GM19452 (cell line): ENCODE data around the gene SCFD2.

Source experiments
- ATAC-seq: cut with Tn5 transposase; IDR thresholded peaks from one replicate; pipeline ENCODE4 v1.9.1; 2021; ENCODE audit not compliant: unreplicated experiment

Gene SCFD2

DNA sequence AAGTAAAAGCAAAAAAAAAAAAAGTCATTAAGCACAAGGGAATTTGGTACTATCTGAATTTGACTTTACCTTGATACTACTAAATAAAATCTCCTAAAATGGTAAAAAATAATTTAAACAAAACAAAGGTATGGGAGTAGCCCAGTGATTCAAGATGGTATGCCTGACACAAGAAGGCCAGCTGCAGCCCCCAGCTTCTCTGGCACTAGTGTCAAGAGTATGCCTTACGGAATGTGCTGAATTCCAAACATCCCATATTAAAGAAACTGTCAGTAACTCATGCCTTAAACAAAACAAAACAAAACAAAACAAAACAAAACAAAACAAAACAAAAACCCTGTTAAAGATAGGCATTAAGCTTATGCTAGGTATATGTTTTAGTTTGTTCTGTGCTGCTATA, 422.9 kb downstream of the SCFD2 start:
- ATAC-seq = no peak

DNA sequence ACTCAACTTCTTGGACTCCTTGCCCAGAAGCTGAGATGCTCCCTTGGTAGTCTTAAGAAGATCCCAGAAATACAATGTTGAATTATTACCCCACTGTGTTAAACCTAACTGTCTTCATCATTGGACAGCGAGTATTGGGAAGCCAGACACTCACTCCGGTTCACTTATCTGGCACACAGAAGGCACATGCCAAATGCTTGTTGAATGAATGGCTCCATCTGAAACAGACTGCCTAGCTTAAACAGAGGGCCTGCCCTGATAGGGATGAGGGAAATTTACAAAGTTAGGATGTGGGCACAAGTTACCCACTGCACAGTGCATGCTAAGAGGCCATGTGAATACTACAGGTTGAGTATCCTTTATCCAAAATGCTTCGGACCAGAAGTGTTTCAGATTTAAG, 424.4 kb downstream of the SCFD2 start:
- no peak for ATAC-seq

DNA sequence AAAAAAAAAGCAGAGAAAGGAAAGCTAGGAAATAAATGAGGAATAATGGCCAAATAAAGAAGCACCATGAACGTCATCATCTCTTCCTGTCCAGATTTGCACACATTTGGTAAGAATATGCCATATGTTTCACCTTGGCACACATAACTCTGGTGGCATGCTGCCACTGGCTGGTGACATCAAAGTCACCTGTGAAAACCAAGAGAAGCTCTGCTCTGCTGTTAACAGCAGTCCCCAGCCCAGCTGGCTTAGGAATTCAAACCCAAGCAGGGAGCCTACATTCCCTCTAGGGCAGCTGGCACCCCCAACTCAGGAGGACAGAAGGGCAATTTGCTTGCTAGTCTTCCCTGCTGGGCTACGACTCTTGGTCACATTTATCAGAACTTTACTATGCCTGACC, 426.1 kb downstream of the SCFD2 start:
- no peak for ATAC-seq

DNA sequence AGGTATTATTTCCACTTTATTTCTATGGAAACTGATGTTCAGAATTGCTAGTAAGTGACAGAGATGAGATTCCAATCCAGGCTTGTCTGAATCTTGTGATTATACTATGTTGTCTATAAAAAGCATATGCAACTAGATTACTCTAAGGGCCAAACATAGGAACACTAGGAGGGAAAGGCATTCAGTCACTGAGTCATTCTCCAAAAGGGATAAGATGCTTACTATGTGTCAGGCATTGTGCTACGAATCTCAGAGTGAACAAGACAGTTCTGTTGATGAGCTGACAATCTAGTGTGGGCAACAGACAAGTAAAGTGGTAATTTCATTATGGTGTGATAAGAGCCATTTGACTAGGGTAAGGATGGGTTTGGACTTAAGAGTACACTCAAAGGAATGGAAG, 426.5 kb downstream of the SCFD2 start:
- ATAC-seq = no peak

DNA sequence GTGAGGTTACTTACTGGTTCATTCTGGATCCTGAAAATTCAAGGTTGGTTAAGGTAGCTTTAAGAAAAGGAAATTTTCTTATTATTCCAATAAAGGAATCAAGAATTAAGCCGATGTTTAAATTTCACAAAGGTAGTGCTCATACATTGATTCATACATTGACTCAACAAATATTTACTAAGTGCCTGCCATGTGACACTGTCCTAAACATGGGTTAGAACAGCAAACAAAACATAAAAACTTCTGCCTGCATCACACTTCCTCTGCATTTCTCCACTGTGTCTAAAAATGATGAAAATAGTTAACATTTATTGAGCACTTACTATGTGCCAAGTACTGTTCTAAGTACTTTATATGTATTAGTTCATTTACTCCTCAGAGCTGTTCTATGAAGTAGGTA, 428.0 kb downstream of the SCFD2 start:
- ATAC-seq = no peak

DNA sequence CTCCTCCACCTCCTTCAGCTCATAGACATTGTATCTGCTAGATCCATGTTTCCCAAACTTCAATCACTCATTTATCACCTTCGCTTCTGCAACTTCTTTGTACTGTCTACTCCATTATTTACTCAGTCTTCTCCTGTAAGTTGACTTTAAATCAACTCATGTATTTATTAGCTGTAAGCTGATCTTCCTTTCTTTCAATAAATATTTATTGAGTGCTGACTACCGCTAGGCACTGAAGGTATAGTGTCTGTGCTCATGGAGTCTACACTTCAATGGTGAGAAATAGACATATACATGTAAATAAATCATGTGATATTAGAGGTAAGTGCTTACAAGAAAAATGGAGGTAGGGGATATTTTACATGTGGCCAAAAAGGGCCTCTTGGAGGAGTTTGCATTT, 429.1 kb downstream of the SCFD2 start:
- no peak for ATAC-seq

DNA sequence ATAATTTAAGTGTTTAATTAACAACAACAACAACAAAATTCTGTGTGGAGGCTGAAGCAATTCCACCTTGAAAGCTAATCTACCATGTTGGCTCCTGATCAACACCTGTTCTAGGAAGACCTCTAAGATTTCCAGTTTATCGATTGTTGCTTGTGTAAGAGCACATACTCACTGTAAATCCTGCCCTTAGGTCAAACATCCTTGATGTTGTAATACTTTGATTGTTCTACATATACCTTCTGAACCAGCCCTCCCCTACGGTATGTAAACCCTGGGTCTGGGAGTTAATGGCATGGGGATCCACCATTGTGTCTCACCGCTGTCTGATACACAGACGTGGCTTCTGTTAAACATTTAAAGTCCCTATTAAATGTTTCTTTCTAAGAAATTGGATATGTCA, 430.5 kb downstream of the SCFD2 start:
- no peak for ATAC-seq

DNA sequence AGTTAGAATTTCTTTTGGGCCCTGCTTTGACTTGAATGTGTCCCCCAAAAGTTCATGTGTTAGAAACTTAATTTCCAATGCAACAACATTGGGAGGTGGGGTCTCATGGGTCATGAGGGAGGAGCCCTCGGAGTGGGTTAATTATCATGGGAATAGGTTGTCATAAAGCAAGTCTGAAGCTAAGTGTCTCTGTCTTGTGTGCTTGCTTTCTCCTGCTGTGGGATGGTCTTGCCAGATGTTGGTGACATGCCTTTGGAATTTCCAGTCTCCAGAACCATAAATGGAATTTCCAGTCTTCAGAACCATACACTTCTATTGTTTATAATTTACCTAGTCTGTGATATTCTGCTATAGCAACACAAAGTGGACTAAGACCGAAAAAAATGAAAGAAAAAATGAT, 432.1 kb downstream of the SCFD2 start:
- ATAC-seq = no peak

DNA sequence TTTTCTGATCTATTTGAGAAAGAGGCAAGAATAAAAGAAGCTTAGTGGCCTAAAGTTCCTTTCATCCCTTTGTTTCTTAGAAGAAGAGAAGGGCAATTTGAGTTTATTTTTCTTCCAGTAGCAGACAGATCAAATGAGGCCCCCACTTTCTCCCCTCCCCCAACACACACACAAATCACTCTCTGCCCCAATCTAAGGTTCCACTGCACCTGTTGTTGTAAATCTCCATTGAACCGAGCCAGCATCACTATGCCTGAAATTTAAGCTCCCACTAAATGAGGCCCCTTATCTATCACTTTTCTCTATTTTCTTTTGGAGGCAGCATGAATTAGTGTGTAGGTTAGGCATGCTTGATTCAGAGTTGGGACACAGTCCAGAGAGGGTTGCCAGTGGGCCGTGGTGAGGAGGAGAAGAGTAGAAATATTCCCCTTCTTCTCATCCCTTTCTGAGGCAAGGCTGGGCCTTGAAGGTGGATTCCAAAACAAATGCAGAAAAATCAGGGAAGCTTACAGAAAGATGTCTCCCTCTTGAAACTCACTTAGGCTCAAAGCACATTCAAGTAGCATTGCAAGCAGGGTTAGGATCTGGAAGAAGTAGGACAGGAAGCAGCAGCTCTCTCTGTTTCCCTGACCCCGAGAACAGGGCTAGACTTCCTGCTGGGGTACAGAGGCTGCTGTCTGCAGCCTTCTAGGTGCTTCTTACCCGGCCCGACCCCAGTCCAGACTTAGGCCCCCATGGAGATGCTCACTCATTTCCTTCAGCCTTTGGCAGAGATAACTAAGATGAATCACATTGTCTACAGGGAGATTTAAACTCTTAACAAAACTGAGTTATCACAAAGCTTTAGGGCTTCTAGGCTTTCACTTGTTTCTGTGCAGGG, 433.0 kb downstream of the SCFD2 start:
- no peak for ATAC-seq

DNA sequence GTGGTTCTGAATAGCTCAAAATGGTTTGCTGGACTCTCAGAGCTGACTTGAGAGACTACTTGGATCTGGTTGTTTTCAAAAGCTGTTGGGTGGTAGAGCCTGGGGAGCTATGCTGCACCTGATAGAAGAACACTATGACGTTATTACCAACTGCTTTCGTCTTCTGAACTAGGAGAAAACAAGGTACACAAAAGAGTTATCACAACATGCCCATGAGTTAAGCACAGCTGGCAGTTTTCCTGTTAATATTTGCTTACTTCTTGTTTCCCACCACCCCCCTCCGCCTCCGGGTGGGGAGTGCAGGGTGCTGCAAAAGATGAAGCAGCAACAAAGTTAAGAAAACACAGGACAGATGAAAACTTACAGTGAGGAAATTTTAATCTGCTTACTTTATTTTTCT, 434.6 kb downstream of the SCFD2 start:
- ATAC-seq = no peak

DNA sequence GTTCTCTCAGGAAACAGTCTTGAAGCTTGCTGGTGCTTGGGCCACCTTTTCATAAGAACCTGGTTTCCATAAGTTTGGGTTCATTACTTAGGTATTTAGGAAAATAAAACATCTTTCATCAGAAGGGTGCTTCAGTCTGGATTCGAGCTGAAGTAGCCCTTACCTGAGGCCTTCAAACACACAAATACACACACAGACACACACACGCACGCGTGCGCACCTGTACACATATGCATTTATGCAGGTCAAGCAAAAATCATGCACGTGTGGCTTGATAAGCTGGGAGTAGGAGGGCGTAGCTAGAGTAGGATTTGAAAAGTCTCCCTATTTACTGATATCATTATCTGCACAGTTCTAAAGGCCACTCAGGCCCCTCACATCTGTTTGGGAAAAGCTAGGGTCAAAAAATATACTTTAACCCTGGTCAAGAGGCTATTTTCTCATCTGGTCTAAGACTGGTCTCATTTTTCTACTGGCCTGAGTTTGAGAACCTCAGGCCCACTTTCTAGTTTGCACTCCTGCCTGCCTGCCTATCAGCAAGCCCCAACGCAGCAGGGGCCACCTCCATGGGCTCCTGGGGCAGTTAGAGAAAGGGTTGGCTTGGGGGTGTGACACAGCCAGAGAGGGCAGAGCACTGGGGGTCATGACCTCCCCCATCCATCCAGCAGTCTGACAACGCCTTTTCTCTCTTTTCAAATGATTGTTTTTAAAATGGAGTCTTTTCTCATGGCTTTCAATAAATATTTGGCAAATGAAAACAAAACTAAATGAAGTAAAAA, 439.5 kb downstream of the SCFD2 start:
- no peak for ATAC-seq

DNA sequence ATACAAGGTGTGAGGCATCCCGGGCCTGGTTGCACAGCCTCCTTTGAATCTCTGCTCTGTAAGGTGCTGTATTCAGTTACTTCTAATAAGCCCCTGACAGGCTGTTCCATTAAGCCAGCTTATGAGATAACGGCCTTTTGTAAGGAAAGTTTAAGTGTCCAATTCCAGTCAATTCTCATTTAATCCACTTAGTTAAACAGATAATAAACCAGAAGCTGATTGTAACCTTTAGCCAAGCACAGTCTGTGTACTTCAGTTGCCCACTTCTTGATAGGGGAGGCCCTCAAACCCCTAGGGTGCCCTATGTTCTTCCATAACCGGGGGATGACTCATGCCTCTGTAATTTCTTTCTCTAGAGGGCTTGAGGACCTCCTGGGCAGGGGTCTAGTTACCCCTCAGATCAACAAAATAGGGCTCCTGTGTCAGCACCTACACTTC, 440.3 kb downstream of the SCFD2 start:
- no peak for ATAC-seq

DNA sequence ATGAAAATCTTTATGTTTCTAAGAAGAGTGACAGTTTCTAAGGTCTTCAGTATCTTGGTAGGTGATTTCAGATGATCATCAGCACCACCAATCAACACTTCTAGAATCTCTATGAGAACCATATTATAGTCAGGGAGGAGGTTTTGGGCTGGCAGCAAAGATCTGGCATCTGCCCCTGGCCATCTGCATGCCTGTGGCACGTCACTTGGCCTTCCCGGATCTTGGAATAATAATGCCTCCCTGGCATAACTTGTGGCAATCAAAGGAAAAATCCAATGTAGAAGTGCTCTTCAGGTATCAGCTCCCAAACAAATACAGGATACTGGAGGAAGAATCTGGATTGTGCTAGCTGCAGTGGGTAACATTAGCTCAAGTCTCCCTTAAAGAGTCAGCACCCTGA, 446.4 kb downstream of the SCFD2 start:
- no peak for ATAC-seq

DNA sequence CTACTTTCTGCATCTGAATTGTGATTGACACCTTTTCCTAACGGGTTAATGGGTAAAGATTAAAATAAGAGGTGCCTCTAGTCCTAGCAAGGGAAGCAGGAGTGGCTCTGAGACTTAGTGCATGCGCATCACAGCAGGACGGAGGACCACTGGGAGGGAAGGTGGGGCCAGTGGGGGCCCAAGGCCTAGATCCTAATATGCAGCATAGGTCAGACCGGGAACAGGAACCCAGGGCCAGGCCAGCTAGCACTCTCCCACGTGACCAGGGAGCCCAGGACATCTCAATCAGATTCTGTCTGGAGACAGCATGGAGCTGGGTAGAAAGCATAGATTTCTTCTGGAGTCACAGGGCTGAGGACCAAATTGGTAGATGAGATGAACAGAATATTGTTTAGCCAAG, 448.0 kb downstream of the SCFD2 start:
- no peak for ATAC-seq

DNA sequence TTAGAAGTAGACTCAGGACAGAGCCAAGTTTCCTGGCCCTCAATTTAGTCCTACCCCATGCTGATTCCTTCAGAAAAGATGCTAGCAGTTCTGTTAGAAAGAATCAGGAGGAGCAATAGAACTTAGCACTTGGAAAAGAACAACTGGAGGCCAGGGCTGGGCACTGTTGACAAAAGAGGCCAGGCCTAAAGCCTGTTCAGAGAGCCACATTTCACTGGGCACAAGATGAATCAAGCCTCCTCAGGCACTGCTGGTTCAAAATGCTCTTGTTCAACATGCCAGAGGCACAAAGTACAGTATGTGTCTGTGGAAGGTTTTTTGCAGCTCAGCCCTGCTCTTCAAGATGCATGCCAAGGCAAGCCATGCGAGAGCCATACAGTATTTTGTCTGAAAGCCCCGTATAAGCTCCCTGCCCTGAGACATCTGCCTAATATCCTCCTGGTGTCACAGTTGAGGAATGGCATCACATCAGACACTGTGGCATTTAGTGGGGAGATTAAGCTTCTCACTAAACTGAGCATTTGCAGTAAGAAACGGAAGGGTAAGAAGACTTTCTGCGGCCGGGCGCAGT, 450.0 kb downstream of the SCFD2 start:
- ATAC-seq = no peak

DNA sequence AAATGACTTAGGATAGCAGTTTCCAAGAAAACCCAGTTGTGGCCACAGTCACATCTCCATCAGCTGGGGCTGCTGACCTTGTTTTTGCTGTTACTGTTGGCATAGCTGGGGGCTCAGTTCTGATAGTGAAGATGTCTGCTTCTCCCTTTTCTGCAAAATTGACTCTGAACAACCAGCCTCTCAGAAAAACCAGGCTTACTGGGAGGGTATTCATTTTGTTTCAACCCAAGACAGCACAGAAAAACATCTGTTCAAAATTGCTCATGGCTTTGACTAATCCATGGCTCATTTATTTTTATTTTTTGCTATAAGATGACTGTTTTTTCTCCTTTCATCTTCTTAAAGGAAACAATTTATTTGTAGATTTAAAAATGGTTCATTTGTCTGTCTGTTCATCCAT, 450.7 kb downstream of the SCFD2 start:
- ATAC-seq = no peak

DNA sequence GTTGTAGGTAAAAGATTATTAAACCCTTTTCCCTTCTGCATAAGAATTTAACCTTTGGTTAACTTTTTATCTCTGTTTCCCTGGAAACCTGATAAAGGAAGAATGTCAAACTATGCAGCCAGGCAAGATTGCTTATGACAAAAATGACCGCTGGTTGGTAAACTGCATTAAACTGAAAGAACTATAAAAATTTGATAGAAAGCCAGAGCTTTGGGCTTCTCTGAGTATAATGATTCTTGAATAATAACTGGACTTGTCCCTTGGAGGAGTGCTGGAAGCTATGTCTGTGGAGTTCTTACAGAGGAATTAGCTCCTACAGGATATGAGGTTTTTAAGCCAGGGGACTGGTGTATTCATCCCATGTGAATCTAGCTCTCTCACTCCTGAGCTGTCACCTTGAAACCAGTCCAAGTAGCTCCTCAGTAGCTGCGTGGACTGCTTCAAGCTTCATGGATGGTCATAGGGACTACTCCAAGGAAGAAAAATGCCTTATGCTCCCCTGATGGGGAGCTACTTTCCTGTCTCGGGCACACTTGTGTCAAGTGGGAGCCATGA, 451.7 kb downstream of the SCFD2 start:
- ATAC-seq = no peak

DNA sequence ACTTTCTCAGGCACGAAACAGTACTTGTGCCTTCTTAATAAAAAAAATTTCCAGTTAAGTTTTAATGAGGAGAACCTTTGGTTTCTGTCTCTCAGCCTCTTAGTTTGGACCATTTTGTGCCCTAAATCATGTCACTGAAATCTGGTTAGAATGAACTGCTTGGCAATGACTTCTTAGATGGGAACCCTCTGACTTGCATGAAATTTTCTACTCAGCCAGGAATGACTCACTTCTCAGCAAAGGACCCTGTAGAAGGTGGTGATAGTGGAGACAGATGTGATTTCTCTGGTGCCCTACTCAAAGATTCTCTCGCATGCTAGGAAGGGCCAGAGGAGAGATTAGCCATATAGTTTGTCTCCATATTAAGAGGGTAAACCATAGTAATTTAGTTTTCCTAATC, 453.3 kb downstream of the SCFD2 start:
- ATAC-seq = no peak

DNA sequence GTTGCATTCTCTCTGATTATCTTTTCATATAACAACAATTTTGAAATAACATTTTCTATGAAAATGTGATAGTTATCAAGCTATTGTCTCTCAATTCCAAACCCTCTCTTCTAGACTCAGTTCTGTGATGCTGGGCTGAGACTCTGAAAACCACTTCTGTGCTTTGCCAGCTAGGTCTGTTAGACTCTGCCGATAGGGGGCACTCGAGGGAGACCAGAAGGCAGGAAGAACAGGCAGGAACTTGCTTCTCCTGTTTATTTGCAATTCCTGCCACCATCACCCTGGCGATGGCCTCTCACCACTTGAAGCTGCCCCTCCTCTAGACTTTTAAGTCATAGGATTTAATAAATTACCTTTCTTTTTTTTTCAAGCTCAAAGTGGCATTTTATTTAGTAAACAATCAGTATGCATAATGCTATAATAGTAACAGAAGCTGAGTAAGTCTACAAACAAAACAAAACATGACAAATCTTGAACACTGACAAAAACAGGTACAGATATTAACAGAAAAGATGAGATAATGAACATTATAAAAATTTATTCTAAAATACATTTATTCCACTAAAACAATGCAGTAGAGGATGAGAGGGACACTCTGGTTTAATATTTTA, 454.1 kb downstream of the SCFD2 start:
- peak; percentile 81 for ATAC-seq

DNA sequence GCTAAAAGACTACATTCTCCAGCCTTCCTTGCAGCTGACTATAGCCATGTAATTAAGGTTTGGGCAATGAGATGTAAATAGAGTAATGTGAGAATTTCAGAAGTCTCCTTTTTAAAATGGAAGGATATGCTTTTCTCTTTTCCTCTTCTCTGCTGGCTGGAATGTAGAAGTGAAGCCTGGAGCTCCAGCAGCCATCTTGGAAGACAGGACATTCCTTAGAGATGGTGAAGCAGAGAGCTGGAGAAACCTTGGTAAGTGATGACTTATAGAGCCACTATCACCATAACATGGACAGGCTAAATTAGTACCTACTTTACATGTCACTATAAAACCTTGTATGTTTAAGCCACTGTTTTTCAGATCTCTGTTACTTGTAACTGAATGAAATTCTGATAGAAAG, 455.7 kb downstream of the SCFD2 start:
- ATAC-seq = no peak

DNA sequence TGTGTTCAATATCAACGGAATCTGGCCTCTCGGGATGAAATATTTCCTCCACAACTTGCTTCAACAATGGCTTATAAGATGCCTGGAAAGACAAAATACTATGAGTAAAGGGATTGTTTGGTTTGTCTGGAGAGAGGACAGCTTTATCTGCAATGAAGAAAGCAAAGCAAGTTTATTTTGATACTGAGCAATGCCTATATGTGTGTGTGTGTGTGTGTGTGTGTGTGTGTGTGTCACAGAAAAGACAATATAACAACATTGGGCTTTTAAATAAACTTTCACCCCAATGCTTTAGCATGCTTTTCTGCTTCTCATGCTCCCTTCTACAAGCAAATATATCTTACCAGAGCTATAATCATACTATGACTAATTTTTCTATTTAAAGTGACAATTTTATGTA, 458.4 kb downstream of the SCFD2 start:
- ATAC-seq = no peak
